Duodenal mucosa (tissue), 2 donors: ENCODE results near the gene CIB1.

Source experiments
- H3K27ac ChIP-seq: one replicate; pipeline ENCODE4 v1.7.0; 2013; ENCODE audit warnings: low read depth, low read length
- H3K27me3 ChIP-seq, 2 donors: one replicate each; pipeline ENCODE4 v1.7.0; 2013; ENCODE audit warnings: low read length in 2 of 2, control low read depth in 1 of 2; ENCODE audit not compliant: insufficient read depth in 2 of 2, control insufficient read depth in 1 of 2
- H3K36me3 ChIP-seq, 2 donors: one replicate each; pipeline ENCODE4 v1.7.0; 2013; ENCODE audit warnings: low read length in 2 of 2, control low read depth in 1 of 2; ENCODE audit not compliant: insufficient read depth in 2 of 2, control insufficient read depth in 1 of 2
- H3K4me1 ChIP-seq, 2 donors: one replicate each; pipeline ENCODE4 v1.7.0; 2013; ENCODE audit warnings: low read length in 2 of 2, control low read depth in 1 of 2; ENCODE audit not compliant: insufficient read depth in 2 of 2, control insufficient read depth in 1 of 2
- H3K4me3 ChIP-seq, 2 donors: one replicate each; pipeline ENCODE4 v1.7.0; 2013; ENCODE audit warnings: low read length in 2 of 2, low read depth in 1 of 2
- H3K9ac ChIP-seq, 2 donors: one replicate each; pipeline ENCODE4 v1.7.0; 2013; ENCODE audit warnings: low read length in 2 of 2, low read depth in 1 of 2
- H3K9me3 ChIP-seq, 2 donors: one replicate each; pipeline ENCODE4 v1.7.0; 2013; ENCODE audit warnings: low read length in 2 of 2, control low read depth in 1 of 2; ENCODE audit not compliant: control insufficient read depth in 1 of 2

Gene CIB1

GRCh38 chr15:90208356-90208755 lies 25.4 kb downstream of the CIB1 start:
- Histone ChIP-seq H3K4me1 (peaks cover 44 to 49% of the 10 kb centered on the region in 2 donors), H3K27ac (no peak overlapping the region)

GRCh38 chr15:90207252-90207651 lies 26.5 kb downstream of the CIB1 start:
- Histone ChIP-seq H3K36me3 (peaks cover 24 to 38% of the 10 kb centered on the region in 2 donors), H3K4me3 (no peak overlapping the region), H3K9ac (no peak overlapping the region), H3K27me3 (no peaks in the 10 kb centered on the region), H3K4me1 (peaks cover 44 to 51% of the 10 kb centered on the region in 2 donors), H3K27ac (no peak overlapping the region), H3K9me3 (no peaks in the 10 kb centered on the region)

More at GRCh38 chr15:90208356-90208755, 25.4 kb downstream of the CIB1 start:
- Histone ChIP-seq H3K9ac (no peak overlapping the region), H3K9me3 (no peaks in the 10 kb centered on the region), H3K27me3 (no peaks in the 10 kb centered on the region), H3K4me3 (no peak overlapping the region), H3K36me3 (peaks cover 21 to 34% of the 10 kb centered on the region in 2 donors)

- no peaks in the 10 kb centered on the region for H3K27me3 ChIP-seq
- no peak overlapping the region for H3K9ac ChIP-seq
- no peak overlapping the region for H3K27ac ChIP-seq
- H3K4me3 ChIP-seq = no peak overlapping the region
- peaks cover 24 to 38% of the 10 kb centered on the region in 2 donors for H3K36me3 ChIP-seq
- H3K4me1 ChIP-seq = peaks cover 36 to 37% of the 10 kb centered on the region in 2 donors
- no peaks in the 10 kb centered on the region for H3K9me3 ChIP-seq
Measured at GRCh38 chr15:90205886-90206285, 27.9 kb downstream of the CIB1 start.

DNA sequence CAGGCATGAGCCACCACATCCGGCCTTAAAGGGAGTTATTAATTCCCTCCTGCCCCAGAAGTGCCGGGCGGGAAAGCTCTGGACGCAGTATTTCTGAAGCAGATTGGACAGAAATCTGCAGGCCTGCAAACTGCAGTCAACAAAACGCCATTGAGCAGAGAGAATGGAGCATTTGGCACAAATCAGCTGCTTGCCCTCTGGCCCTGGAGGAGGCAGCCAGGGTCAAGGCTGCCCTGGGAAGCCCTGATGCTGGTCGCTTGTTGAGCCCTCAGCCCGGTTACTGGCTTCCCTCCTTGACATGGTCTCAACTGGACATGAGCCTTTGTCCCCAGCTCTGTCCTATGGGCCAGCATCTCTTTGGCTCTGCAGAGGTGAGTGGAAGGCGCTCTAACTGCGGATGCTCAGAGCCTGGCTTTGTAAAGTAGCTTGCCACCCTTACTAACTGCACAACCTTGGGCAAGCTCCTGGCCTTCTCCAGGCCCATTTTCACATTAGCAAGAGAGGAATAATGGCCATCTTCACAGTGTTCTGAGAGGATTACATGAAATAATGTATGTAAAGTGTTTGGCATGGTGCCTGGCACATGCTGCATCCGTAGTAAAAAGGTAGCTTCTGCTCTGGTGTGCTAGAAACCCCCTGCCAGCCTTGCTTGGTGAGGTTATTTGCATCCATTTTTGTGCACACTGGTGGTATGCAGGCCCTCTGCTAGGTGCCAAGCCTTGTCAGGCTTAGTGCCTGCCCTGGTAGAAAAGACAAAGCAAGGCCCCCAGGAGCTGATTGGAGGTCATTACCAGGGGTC lies 28.5 kb downstream of the CIB1 start:
- Histone ChIP-seq H3K4me3 (no peak overlapping the region), H3K27me3 (no peaks in the 10 kb centered on the region), H3K9ac (no peak overlapping the region), H3K27ac (no peak overlapping the region), H3K9me3 (no peaks in the 10 kb centered on the region), H3K4me1 (peaks cover 36 to 37% of the 10 kb centered on the region in 2 donors), H3K36me3 (peaks cover 21 to 35% of the 10 kb centered on the region in 2 donors)

- H3K4me1 ChIP-seq = peaks cover 28 to 33% of the 10 kb centered on the region in 2 donors
- H3K9ac ChIP-seq = no peak overlapping the region
- H3K27ac ChIP-seq = no peak overlapping the region
- peaks cover 18 to 26% of the 10 kb centered on the region in 2 donors for H3K36me3 ChIP-seq
- H3K9me3 ChIP-seq = no peaks in the 10 kb centered on the region
- no peaks in the 10 kb centered on the region for H3K27me3 ChIP-seq
- no peak overlapping the region for H3K4me3 ChIP-seq
Measured at GRCh38 chr15:90203922-90204321, 29.8 kb downstream of the CIB1 start.

GRCh38 chr15:90203473-90203872 lies 30.3 kb downstream of the CIB1 start:
- Histone ChIP-seq H3K9ac (peak overlapping the region; percentile 44 to 87), H3K27me3 (no peaks in the 10 kb centered on the region), H3K9me3 (no peaks in the 10 kb centered on the region), H3K4me3 (peak overlapping the region; percentile 6 to 84), H3K36me3 (peaks cover 18 to 26% of the 10 kb centered on the region in 2 donors), H3K27ac (no peak overlapping the region), H3K4me1 (peaks cover 28 to 36% of the 10 kb centered on the region in 2 donors)

GRCh38 chr15:90202929-90203328 lies 30.8 kb downstream of the CIB1 start:
- peaks cover 28 to 39% of the 10 kb centered on the region in 2 donors for H3K4me1 ChIP-seq
- peak overlapping the region; percentile 44 to 87 for H3K9ac ChIP-seq
- H3K27ac ChIP-seq = no peak overlapping the region

DNA sequence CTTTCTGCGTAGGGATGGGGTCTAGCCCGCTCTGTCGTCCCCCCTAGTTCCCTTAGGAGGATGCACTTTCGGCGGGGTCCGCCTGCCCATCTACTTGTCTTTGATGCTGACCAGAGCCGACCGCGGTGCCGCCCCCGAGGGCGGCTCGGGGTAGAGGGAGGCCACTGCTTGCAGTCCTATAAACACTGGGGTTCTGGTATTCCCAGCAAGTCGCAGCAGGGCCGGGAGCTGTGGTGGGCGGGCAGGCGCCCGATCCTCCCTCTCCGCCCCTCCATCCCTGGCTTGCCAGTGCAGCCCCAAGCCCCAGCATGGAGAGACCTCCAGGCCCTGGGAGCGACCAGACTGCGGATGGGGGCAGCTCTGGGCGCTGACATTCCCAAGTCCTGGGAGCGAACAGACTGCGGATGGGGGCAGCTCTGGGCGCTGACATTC lies 31.8 kb downstream of the CIB1 start:
- Histone ChIP-seq H3K27me3 (no peaks in the 10 kb centered on the region), H3K27ac (peak overlapping the region; percentile 76), H3K36me3 (peaks cover 9 to 24% of the 10 kb centered on the region in 2 donors), H3K4me1 (peaks cover 28 to 34% of the 10 kb centered on the region in 2 donors), H3K4me3 (peak overlapping the region; percentile 84), H3K9ac (peak overlapping the region; percentile 87), H3K9me3 (no peaks in the 10 kb centered on the region)

More at GRCh38 chr15:90202929-90203328, 30.8 kb downstream of the CIB1 start:
- H3K9me3 ChIP-seq = no peaks in the 10 kb centered on the region
- H3K4me3 ChIP-seq = peak overlapping the region; percentile 84
- peaks cover 18 to 26% of the 10 kb centered on the region in 2 donors for H3K36me3 ChIP-seq
- H3K27me3 ChIP-seq = no peaks in the 10 kb centered on the region

- Histone ChIP-seq H3K27ac (peak within 1 kb of the TSS; percentile 76), H3K9me3 (no peaks in the 10 kb centered on the region), H3K36me3 (peaks cover 7 to 19% of the 10 kb centered on the region in 2 donors), H3K4me3 (peak within 1 kb of the TSS; percentile 84), H3K9ac (peak within 1 kb of the TSS; percentile 87), H3K4me1 (peaks cover 28 to 34% of the 10 kb centered on the region in 2 donors), H3K27me3 (no peaks in the 10 kb centered on the region)
Measured at GRCh38 chr15:90201130-90201943, 32.4 kb downstream of the CIB1 start, which contains the start of gene SEMA4B. TSS of gene SEMA4B (plus strand) at chr15:90201330. CDS start at chr15:90201579, 249 bp downstream.
